Neural progenitor cell (in vitro differentiated cells): Measurements from ENCODE around the gene RGL2. TPM values are rescaled to one million over a fixed set of nuclear protein-coding genes. Genes with fewer than 3 reads are reported as not detected.

ENCODE experiments used
- DNase-seq: peaks from one replicate; pipeline ENCODE4 v3.0.0-alpha.2; 2016; ENCODE audit warnings: low spot score
- H2AFZ ChIP-seq: fragments of 200-600 bp; sonication (generic); replicated peaks from 2 replicates; pipeline ENCODE4 v1.6.1; 2016; ENCODE audit warnings: antibody characterized with exemption
- H3F3A ChIP-seq: fragments of 200-600 bp; sonication (generic); 2 replicates; pipeline ENCODE4 v1.6.1; 2016; ENCODE audit warnings: antibody characterized with exemption, low read depth
- H3K27ac ChIP-seq: fragments of 200-600 bp; sonication (generic); 2 replicates; pipeline ENCODE4 v1.5.1; 2016; ENCODE audit warnings: mild to moderate bottlenecking
- H3K27me3 ChIP-seq: fragments of 200-600 bp; sonication (generic); 2 replicates; pipeline ENCODE4 v1.6.1; 2016; ENCODE audit warnings: mild to moderate bottlenecking, moderate library complexity
- H3K36me3 ChIP-seq: fragments of 200-600 bp; sonication (generic); 2 replicates; pipeline ENCODE4 v1.5.1; 2016
- H3K4me1 ChIP-seq: fragments of 200-600 bp; sonication (generic); 2 replicates; pipeline ENCODE4 v1.6.1; 2016; ENCODE audit warnings: mixed run types
- H3K4me2 ChIP-seq: fragments of 200-600 bp; sonication (generic); 2 replicates; pipeline ENCODE4 v1.6.1; 2016
- H3K4me3 ChIP-seq: fragments of 200-600 bp; sonication (generic); 2 replicates; pipeline ENCODE4 v1.5.1; 2016
- H3K79me2 ChIP-seq: fragments of 200-600 bp; sonication (generic); 2 replicates; pipeline ENCODE4 v1.6.1; 2016; ENCODE audit warnings: low read depth
- H3K9ac ChIP-seq: fragments of 200-600 bp; sonication (generic); 2 replicates; pipeline ENCODE4 v1.6.1; 2016
- H3K9me3 ChIP-seq: fragments of 200-600 bp; sonication (generic); 2 replicates; pipeline ENCODE4 v1.5.1; 2016; ENCODE audit warnings: low read depth
- H4K20me1 ChIP-seq: fragments of 200-600 bp; sonication (generic); 2 replicates; pipeline ENCODE4 v1.6.1; 2016; ENCODE audit warnings: low read depth
- H3K27ac Mint-ChIP-seq: 3 replicates; pipeline ENCODE4 v1.8.0; 2021; ENCODE audit warnings: mixed read lengths
- H3K27me3 Mint-ChIP-seq: 2 replicates; pipeline ENCODE4 v1.8.0; 2022; ENCODE audit warnings: low read depth, mild to moderate bottlenecking, inconsistent platforms, moderate library complexity, mixed read lengths; ENCODE audit not compliant: insufficient read depth
- H3K36me3 Mint-ChIP-seq: 3 replicates; pipeline ENCODE4 v1.8.0; 2021; ENCODE audit warnings: mixed read lengths
- H3K4me1 Mint-ChIP-seq: 3 replicates; pipeline ENCODE4 v1.8.0; 2021; ENCODE audit warnings: mixed read lengths
- H3K4me3 Mint-ChIP-seq: 3 replicates; pipeline ENCODE4 v1.8.0; 2021; ENCODE audit warnings: mild to moderate bottlenecking, moderate library complexity, mixed read lengths
- H3K9me3 Mint-ChIP-seq: 3 replicates; pipeline ENCODE4 v1.8.0; 2020; ENCODE audit warnings: mixed read lengths
- EZH2 ChIP-seq: fragments of 200-600 bp; sonication (generic); IDR thresholded peaks from 2 replicates; pipeline ENCODE4 v1.6.1; 2017; ENCODE audit warnings: antibody characterized with exemption, mild to moderate bottlenecking, moderate library complexity
- EZH2phosphoT487 ChIP-seq: fragments of 200-600 bp; sonication (generic); IDR thresholded peaks from 2 replicates; pipeline ENCODE4 v1.6.1; 2017; ENCODE audit warnings: antibody characterized with exemption
- total RNA-seq: library from RNA; depleted of rRNA; stranded (reverse); fragments of >200 nt; gene quantifications from 2 replicates; pipeline ENCODE4 v1.2.3, GENCODE V29; 2015; ENCODE audit warnings: low replicate concordance
- TF ChIP-seq, protein P1 (sequence below): fragments of 200-600 bp; sonication (generic); IDR thresholded peaks from 2 replicates; pipeline ENCODE4 v1.5.1; 2017; ENCODE audit warnings: antibody characterized with exemption, mild to moderate bottlenecking

The RGL2 gene
- total RNA-seq, 1 donor from 2014 or later, result 28.3 TPM

DNA sequence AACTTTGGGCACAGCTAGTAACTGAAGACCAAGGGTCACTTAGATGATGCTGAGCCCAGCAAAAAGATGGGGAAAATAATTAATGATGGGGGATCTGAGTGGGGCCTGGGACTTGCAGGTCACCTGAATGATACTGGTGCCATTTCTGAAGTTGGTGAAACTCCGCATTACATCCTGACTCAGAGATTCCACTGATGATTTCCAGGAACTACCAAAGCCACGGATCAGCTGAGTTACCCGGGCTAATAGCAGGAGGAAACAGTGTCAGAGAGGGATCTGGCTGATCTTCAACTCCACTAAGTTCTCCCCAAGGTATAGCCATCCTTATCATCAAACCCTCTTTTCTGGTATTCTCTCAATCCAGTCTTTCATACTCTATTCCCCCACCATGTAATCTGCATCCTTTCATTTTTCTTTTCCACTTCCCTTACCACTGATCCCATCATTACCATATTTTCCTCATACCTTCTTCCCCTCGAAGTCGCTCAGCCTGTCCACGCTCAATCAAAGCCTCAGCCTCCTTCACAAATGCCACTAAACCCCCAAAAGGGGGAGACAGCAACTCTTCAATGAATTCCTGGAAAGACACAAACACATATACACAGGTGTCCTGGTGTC, 47.2 kb downstream of the RGL2 start:
- no peak for DNase-seq
- no peak overlapping the region for H2AFZ ChIP-seq
- no peak overlapping the region for H3K27ac Mint-ChIP-seq

DNA sequence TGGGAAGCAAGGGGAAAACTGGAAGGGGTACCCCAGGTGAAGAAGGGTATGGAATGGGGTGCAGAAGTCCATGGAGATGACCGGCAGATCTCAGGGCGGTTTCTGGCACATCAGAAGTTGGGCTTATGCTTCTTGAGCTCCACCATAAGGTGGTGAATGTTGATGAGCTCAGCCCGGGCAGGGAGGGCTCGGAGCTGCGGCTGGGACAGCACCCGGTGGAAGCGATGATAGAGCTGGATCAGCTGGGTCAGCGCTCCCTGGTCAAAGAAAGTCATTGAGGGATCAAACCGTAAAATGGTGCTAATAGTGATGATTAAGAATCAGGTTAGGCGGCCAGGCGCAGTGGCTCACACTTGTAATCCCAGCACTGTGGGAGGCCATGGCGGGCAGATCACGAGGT, 48.0 kb downstream of the RGL2 start:
- Mint-ChIP-seq H3K36me3 (peaks cover 14% of the 10 kb centered on the region), H3K4me1 (peaks cover 27% of the 10 kb centered on the region), H3K27ac (no peak overlapping the region), H3K27me3 (peaks cover 5% of the 10 kb centered on the region), H3K9me3 (no peaks in the 10 kb centered on the region), H3K4me3 (peak overlapping the region; percentile 88)
- peaks cover 20% of the 10 kb centered on the region for H3F3A ChIP-seq
- no peak overlapping the region for H3K27ac ChIP-seq
- H3K4me2 ChIP-seq, result no peak overlapping the region
- peaks cover 6% of the 10 kb centered on the region for H3K4me1 ChIP-seq
- no peak overlapping the region for H3K4me3 ChIP-seq
- H3K9me3 ChIP-seq, result no peaks in the 10 kb centered on the region
- H2AFZ ChIP-seq, result no peak overlapping the region
- no peaks in the 10 kb centered on the region for H3K79me2 ChIP-seq
- H3K36me3 ChIP-seq, result no peaks in the 10 kb centered on the region
- no peak for DNase-seq
- H3K27me3 ChIP-seq, result peaks cover 32% of the 10 kb centered on the region
- peaks cover 6% of the 10 kb centered on the region for H4K20me1 ChIP-seq
- no peak overlapping the region for H3K9ac ChIP-seq
- no peak for TF ChIP-seq EZH2phosphoT487
- TF ChIP-seq, protein P1, sequence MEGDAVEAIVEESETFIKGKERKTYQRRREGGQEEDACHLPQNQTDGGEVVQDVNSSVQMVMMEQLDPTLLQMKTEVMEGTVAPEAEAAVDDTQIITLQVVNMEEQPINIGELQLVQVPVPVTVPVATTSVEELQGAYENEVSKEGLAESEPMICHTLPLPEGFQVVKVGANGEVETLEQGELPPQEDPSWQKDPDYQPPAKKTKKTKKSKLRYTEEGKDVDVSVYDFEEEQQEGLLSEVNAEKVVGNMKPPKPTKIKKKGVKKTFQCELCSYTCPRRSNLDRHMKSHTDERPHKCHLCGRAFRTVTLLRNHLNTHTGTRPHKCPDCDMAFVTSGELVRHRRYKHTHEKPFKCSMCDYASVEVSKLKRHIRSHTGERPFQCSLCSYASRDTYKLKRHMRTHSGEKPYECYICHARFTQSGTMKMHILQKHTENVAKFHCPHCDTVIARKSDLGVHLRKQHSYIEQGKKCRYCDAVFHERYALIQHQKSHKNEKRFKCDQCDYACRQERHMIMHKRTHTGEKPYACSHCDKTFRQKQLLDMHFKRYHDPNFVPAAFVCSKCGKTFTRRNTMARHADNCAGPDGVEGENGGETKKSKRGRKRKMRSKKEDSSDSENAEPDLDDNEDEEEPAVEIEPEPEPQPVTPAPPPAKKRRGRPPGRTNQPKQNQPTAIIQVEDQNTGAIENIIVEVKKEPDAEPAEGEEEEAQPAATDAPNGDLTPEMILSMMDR, result no peak
- no peak for TF ChIP-seq EZH2

More for the DNA sequence above, 47.2 kb downstream of the RGL2 start:
- Histone ChIP-seq H3K27me3 (peaks cover 24% of the 10 kb centered on the region), H4K20me1 (peaks cover 6% of the 10 kb centered on the region), H3K4me2 (no peak overlapping the region), H3K4me1 (peaks cover 6% of the 10 kb centered on the region), H3K36me3 (no peaks in the 10 kb centered on the region), H3K27ac (no peak overlapping the region), H3K79me2 (no peaks in the 10 kb centered on the region), H3K9ac (no peak overlapping the region), H3K9me3 (no peaks in the 10 kb centered on the region), H3K4me3 (no peak overlapping the region), H3F3A (peaks cover 20% of the 10 kb centered on the region)
- Mint-ChIP-seq H3K4me1 (peaks cover 26% of the 10 kb centered on the region), H3K36me3 (peaks cover 16% of the 10 kb centered on the region), H3K27me3 (peaks cover 3% of the 10 kb centered on the region), H3K4me3 (peak overlapping the region; percentile 4), H3K9me3 (no peaks in the 10 kb centered on the region)
- no peak for TF ChIP-seq EZH2
- TF ChIP-seq EZH2phosphoT487, result no peak
- TF ChIP-seq, protein P1, result no peak

DNA sequence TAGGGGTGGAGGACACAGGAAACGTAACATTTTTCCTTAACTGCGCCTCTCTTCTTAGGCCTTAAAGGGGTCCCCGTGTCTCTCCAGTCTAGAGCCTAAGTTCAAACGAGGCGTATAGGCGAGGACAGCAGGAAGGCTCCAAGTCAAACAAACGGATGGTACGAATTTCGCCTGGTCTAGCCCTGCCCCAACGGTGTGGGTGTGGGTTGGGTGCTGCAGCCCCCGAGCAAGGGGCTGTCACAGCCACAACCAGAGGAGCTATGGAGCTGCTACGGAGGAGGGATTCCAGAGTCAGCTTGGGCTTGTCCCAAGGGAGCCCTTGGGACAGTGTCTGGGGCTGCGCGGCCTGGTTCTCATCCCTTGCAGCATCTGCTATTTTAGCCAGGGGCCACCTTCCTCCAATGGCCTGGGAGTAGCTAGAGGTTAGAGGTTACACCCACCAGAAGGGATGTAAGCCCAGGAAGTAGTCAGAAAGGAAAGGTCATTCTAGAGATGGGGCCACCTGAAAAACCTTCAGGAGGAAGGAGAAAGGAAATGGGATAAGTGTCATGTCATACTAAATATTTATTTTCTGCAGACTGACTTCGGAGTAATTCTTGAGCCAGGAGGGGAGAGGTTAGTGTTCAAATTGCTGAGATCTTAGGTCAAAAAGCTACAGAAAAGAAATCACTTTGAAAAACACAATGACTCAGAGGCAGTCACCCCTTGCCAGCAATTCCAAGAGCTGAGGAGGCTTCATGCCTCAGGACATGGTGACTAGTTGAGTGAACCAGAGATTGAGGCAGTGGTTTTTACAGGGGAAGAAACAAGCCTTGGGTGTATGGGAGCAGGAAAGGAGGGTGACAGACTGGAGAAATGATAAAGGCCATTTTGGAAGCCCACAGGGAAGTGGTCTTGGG, 48.8 kb downstream of the RGL2 start:
- peaks cover 27% of the 10 kb centered on the region for H3K4me1 Mint-ChIP-seq
- Histone ChIP-seq H3K36me3 (no peaks in the 10 kb centered on the region), H2AFZ (peak overlapping the region; percentile 23), H3K27ac (no peak overlapping the region), H3K9me3 (no peaks in the 10 kb centered on the region), H3K4me1 (peaks cover 6% of the 10 kb centered on the region), H3K4me3 (peak overlapping the region; percentile 49), H3K27me3 (peaks cover 39% of the 10 kb centered on the region), H3F3A (peaks cover 20% of the 10 kb centered on the region), H3K4me2 (peak overlapping the region; percentile 80), H3K9ac (no peak overlapping the region), H4K20me1 (peaks cover 6% of the 10 kb centered on the region), H3K79me2 (no peaks in the 10 kb centered on the region)
- no peak for DNase-seq
- no peaks in the 10 kb centered on the region for H3K9me3 Mint-ChIP-seq
- peaks cover 13% of the 10 kb centered on the region for H3K36me3 Mint-ChIP-seq
- no peak for TF ChIP-seq EZH2phosphoT487
- TF ChIP-seq, protein P1, result no peak
- no peak for TF ChIP-seq EZH2
- H3K27me3 Mint-ChIP-seq, result peaks cover 5% of the 10 kb centered on the region
- H3K27ac Mint-ChIP-seq, result no peak overlapping the region
- peak overlapping the region; percentile 88 for H3K4me3 Mint-ChIP-seq
